GM12878 (cell line): ENCODE measurements around the gene ZSWIM6.

Experiments used
- POLR2A ChIP-seq: IDR thresholded peaks from 2 replicates; pipeline ENCODE4 v1.6.1; 2011; ENCODE audit warnings: low read depth, mild to moderate bottlenecking, low read length
- POLR2AphosphoS5 ChIP-seq: IDR thresholded peaks from 2 replicates; pipeline ENCODE4 v1.6.1; 2011; ENCODE audit warnings: mild to moderate bottlenecking, low read length, inconsistent platforms
- TF ChIP-seq, protein P1 (sequence below): fragments of 450-650 bp; IDR thresholded peaks from 2 replicates; pipeline ENCODE4 v1.6.1; 2017; ENCODE audit warnings: mild to moderate bottlenecking
- TF ChIP-seq, protein P2 (sequence below), 3 experiments: IDR thresholded peaks in 2 of 3; conservative IDR thresholded peaks in 1 of 3; 2 replicates each; pipeline ENCODE4 v1.5.1; 2011; ENCODE audit warnings: low read depth in 3 of 3, low read length in 3 of 3, mild to moderate bottlenecking in 3 of 3, control low read depth in 2 of 3, moderate library complexity in 2 of 3, inconsistent platforms in 1 of 3, mixed read lengths in 1 of 3; ENCODE audit not compliant: control insufficient read depth in 2 of 3, insufficient read depth in 1 of 3; ENCODE audit errors: extremely low read depth in 1 of 3

DNA sequence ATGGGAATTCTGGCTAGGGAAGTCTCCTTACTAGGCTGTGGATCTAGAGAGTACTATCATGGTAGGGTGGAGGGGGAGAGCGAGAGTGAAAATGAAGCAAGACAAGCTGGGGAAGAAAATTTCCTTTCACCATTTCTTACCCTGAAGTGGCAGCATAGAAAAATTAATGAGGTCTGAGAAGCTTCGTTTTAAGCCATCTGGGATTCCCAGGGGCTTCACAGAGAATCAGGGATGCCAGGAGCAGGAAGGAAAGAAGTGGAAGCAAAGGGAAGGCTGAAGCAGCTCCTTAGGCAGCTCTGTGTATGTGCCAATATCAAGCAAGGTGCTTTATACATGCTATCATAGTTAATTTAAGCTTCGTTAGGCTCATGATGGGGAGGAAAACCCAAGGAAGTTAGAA, 169.9 kb downstream of the ZSWIM6 start:
- TF ChIP-seq POLR2AphosphoS5, result no peak
- TF ChIP-seq, protein P1, sequence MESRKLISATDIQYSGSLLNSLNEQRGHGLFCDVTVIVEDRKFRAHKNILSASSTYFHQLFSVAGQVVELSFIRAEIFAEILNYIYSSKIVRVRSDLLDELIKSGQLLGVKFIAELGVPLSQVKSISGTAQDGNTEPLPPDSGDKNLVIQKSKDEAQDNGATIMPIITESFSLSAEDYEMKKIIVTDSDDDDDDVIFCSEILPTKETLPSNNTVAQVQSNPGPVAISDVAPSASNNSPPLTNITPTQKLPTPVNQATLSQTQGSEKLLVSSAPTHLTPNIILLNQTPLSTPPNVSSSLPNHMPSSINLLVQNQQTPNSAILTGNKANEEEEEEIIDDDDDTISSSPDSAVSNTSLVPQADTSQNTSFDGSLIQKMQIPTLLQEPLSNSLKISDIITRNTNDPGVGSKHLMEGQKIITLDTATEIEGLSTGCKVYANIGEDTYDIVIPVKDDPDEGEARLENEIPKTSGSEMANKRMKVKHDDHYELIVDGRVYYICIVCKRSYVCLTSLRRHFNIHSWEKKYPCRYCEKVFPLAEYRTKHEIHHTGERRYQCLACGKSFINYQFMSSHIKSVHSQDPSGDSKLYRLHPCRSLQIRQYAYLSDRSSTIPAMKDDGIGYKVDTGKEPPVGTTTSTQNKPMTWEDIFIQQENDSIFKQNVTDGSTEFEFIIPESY, result no peak
- no peak for TF ChIP-seq POLR2A
- TF ChIP-seq, protein P2, sequence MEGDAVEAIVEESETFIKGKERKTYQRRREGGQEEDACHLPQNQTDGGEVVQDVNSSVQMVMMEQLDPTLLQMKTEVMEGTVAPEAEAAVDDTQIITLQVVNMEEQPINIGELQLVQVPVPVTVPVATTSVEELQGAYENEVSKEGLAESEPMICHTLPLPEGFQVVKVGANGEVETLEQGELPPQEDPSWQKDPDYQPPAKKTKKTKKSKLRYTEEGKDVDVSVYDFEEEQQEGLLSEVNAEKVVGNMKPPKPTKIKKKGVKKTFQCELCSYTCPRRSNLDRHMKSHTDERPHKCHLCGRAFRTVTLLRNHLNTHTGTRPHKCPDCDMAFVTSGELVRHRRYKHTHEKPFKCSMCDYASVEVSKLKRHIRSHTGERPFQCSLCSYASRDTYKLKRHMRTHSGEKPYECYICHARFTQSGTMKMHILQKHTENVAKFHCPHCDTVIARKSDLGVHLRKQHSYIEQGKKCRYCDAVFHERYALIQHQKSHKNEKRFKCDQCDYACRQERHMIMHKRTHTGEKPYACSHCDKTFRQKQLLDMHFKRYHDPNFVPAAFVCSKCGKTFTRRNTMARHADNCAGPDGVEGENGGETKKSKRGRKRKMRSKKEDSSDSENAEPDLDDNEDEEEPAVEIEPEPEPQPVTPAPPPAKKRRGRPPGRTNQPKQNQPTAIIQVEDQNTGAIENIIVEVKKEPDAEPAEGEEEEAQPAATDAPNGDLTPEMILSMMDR (IDR thresholded peaks at IDR 0.05 in 2 of 3, conservative IDR thresholded peaks at IDR 0.05 in 1 of 3; ENCODE audit: control insufficient read depth in 2 of 3, extremely low read depth in 1 of 3, insufficient read depth in 1 of 3, low read depth in 3 of 3, low read length in 3 of 3), result no peak
